RPMI7951 (cell line): ENCODE data around the gene LRRC8B. TPM values are rescaled to one million over a fixed set of nuclear protein-coding genes. Genes with fewer than 3 reads are reported as not detected.
A peak's percentile ranks its signal among the peaks of the same experiment; 100 is the strongest.

Source experiments
- DNase-seq: peaks from one replicate; pipeline ENCODE4 v3.0.0-alpha.2; 2012; ENCODE audit warnings: low read depth
- total RNA-seq: library from RNA; depleted of rRNA; stranded (reverse); fragments of >200 nt; shearing (Covaris generic); gene quantifications from 2 replicates; pipeline ENCODE4 v1.2.3, GENCODE V29; 2014; rRNA removed

The LRRC8B gene
- total RNA-seq, 1 experiment from 2014 or later: 1.1 TPM

- peak; percentile 38 for DNase-seq
These were observed 109.4 kb downstream of the LRRC8B start for GRCh38 chr1:89633800-89634625.

DNA sequence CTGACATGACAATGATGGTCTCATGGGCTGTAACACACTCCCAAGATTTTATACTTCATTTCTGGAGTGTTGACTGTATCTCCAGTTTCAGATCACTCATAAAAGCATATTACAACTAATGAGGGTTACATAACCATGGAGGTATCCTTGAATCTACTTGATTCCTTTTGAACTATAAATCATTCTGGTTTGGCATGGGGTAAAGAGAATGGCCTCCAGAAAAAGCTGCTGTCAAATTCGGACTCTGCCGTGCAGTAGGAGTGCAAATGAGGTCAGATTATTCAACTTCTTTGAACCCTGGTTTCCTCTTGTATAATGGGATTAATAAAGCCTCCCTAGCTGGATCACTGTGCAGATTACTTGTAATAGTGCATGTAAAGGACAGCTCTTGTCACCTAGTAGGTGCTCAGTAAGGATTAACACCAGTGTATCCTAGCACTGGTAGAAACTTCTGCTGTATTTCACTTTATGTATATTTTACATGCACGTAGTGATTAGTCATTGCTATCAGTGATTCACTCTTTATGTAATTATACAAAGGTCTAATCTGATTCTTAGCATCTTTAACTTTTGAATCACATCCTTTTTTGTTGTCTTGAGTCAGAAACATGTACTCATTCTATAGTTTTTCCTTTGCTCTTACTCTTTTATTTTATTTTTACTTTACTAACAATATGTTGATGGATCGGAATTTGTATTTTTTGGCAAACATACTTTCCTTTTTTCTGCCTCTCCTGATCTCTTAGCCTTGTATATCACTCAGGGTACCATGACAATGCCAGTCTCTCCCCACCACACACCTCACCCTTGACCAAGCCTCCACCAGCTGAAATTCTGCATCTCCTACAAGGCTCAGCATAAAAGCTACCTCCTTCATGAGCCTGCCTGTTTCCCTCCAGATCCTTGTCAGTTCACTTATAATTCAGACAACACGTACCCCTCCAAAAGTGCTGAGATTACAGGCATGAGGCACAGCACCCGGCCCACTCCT is 111.5 kb downstream of the LRRC8B start:
- peak; percentile 55 for DNase-seq

- DNase-seq: no peak
These were observed 112.9 kb downstream of the LRRC8B start for GRCh38 chr1:89637496-89637895.

- no peak for DNase-seq
These were observed 115.8 kb downstream of the LRRC8B start for GRCh38 chr1:89640440-89640839.

DNA sequence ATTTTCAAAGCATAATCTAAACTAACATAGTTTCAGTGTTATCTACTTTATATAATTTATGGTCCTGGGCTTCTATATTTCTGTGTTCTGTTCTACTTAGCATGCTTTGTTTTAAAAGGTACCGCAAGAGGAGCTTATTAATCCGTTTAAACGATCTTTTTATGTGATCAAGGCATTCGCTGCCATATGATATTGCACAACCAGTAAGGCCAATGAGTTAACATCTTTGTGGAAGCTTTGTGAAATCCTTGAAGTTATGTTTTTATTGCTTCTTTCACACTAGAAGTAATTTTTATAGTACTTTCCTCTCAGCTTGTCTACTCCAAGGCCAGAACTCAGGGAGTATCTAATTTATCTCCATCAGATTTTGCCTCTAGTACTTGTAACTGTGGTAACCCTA is 117.2 kb downstream of the LRRC8B start:
- DNase-seq: no peak

DNA sequence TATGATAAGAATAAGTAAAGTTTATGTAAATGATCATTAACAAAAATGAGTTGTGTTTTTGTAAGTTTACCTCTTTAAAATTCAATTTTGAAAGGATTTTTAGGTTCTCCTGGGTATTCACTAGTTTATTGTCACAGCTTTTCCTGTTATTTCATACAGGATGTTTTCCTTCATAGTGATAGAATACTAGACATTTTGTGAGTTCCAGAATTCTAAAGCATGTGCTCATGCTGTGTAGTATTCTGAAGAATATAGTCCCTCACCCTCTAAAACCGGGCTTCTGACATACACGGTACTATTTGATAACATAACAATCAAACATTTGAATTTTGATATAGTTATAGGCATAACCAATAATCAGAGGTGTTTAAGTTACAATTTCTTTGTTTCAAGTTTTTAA is 118.9 kb downstream of the LRRC8B start:
- no peak for DNase-seq

GRCh38 chr1:89644119-89644814 is 119.6 kb downstream of the LRRC8B start:
- DNase-seq: no peak

- DNase-seq: no peak
These were observed 121.6 kb downstream of the LRRC8B start for GRCh38 chr1:89646259-89646658.

Other genes starting within 250 kb of the LRRC8B start
- gene GBP6, start 160.8 kb upstream of the LRRC8B start, total RNA-seq: not detected in 2 replicates
- gene LRRC8C, start 108.3 kb downstream of the LRRC8B start, total RNA-seq: 6.4 and 8.7 TPM in 2 replicates